Stimulated activated CD4-positive, alpha-beta T cell treated with anti-CD3 and anti-CD28 coated beads, TNF-alpha, amount 100 ng/mL, for 1 hour (primary cell): ENCODE data around the gene FXYD1.

ENCODE experiments used
- DNase-seq, 3 donors: peaks; one replicate each; pipeline ENCODE4 v3.0.0-alpha.2; 2020; ENCODE audit warnings: low read depth in 3 of 3, low spot score in 1 of 3

The FXYD1 gene

DNA sequence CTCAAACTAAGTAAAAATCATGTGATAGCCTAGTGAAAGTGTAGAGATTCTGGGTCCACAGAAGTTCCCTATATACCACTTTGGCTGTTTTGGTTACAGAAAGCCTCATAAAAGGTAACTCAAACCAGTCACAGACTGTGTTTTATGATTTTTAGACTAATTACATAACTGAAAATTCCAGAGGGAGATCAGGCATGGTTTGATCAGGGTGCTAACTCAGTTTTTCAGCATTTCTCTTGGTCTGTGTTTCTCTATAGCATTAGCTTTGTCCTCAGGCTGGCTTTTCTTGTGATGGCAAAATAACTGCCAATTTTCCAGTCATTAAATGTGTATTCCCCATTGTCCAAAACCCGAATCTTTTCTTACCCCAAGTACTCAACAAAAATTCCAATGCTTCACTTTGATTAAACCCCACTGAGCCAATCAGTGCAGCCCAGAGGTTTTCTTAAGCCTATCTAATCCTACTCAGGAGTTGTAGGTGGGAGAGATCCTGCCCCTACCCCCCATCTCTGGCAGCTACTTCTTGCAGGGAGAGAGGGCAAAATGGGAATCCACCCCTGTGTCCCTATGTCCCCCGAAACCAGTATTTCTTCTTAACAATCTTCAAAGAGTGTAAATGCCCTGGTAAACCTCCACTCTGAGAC lies 31.6 kb upstream of the FXYD1 start:
- no peak for DNase-seq

DNA sequence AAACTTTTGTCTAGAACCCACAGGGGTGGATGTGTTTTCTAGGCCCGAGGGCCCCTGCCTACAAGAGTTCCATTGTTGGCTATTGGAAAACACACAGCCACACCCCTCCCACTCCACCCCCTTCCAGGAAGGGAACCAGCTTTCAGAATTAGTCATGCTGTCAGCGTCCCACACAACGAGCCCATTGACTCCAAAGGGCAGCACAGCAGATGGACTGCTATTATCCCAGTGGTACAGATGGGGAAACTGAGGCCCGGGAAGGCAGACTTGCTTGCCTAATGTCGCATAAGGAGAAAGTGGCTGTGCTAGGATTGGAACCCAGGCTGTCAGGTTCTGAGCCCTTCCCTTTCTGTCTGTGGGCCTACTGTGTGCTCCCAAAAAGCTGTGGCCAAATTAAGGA lies 31.1 kb upstream of the FXYD1 start:
- DNase-seq: no peak

- no peak for DNase-seq
Measured at GRCh38 chr19:35108730-35109129, 29.9 kb upstream of the FXYD1 start.

- DNase-seq: no peak
Measured at GRCh38 chr19:35109395-35110112, 29.1 kb upstream of the FXYD1 start.

DNA sequence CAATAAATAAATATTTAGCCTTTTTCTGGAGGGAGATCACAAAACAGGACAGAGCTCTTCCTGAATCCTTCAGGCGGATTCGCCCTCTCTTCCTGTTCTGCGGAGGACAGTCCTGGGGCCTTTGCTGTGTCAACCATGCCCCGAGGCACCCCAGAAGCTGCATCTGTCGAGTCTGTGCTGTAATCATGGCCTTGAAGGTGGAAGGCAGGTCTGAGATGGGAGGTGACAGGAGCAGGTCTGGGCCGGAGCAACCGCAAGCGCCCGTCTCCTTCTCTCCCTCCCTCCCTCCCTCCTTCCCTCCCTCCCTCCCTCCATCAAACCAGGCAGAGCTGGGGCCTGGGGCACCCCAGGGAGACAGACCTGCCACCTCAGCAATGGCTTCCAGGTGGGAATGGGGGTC lies 27.6 kb upstream of the FXYD1 start:
- no peak for DNase-seq

- no peak for DNase-seq
Measured at GRCh38 chr19:35112995-35113688, 25.5 kb upstream of the FXYD1 start.

DNA sequence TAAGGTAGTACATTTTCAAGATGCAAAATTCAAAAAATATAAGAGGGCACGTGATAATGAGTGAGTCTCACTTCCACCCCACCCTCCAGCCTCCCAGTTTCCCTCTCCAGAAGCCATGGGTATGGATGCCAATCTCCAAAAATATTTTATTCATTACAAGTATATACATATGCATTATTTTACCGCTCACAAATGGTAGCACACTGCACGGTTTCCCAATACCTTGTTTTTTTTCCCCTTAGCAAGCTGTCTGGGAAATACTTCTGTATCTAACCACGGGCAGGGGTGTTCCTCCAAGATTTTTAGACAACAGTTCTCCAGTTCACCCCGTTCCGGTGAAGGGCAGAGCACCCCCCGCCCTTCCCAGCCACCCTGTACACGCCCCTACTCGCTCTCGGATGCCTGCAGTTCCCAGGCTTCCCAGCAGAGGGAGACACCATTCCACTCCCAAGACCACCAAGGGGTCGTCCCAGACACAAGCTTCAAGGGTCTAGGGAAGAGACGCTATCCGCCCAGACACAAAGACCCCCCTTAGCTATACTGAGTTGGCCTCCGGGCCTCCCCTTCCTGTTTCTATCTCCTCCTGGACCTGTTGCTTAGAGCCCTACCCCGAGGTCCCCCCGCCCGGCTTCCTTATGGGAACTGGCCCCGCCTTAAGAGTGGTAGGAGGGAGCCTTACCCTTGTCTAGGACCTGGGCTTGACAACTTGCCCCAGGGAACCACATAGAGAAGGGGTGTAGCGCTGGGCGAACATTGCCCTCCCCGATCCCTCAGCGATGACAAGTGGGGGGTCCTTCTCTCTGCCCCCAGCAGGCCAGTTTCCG lies 24.1 kb upstream of the FXYD1 start:
- DNase-seq: peak; percentile 16 to 67 (median 46)

DNA sequence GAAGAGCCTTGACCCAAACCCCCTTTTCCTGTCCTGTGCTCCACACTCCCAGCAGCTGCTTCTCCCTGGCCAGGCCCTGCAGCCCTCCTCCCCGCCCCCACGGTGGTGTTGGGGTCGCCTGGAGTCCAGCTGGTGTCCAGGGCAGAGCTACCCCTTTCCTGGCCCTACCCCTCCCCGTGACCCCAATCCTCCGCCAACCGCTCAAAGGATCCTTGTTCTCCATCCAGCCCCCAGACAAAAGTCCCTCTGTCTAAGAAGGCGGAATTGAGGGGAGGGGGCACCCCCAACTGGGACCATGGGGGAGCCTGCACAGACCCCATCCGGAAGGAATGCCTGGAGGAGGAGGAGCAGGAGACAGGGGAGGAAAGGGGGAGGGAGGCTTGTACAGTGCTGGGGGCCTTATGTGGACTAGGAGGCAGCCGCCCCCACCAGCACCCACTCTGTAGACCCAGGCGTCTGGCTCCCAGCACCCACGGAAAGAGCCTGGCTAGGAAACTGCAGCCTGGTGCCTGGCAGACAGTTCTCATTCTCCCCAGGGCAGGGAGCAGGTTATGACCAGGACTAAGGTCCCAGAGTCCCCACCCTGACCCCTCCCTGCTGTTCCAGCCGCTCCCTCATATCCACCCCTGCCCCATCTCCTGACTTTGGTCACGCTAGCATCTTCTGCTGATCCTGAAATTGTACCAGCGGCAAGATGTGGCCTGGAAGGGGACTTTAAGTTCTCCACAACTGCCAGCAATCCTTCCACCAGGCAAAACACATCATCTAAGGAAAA lies 23.3 kb upstream of the FXYD1 start, which contains the start of gene FXYD3:
Gene FXYD3 (plus strand): TSS at position 647 of the 775 bp plus-strand sequence. CDS start 3,554 bp downstream, outside the sequence.
- no peak for DNase-seq

DNA sequence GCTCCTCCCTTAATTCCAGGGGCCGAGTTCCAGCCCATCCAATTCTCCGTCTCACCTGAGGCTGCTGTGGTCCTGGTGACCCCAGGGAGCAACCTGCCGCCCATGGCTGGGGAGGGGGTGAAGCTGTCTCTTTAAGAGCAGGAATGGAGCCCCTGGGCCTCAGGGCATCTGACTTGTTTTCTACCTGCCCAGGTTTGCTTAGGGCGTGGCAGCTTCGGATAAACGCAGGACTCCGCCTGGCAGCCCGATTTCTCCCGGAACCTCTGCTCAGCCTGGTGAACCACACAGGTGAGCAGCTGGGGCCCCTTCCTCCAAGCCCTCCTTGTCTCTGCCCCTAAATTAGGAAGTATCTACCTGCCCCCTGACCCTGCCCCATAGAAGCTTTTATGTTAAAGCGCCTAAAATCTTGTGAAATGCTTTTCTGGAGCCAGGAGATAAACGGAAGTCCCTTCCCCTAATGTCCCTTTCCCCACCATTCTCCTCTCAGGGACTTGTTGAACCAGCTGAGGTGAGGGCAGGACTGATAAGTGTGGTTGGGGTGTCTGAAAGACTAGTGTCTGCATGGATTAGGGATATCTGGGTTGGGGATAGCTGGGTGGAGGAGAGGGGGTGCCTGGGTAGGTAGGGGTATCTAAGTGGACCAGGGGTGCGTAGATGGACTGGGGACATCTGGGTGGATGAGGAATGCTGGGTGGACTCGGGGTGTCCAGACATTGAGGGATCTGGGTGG lies 22.4 kb upstream of the FXYD1 start:
- DNase-seq: no peak

DNA sequence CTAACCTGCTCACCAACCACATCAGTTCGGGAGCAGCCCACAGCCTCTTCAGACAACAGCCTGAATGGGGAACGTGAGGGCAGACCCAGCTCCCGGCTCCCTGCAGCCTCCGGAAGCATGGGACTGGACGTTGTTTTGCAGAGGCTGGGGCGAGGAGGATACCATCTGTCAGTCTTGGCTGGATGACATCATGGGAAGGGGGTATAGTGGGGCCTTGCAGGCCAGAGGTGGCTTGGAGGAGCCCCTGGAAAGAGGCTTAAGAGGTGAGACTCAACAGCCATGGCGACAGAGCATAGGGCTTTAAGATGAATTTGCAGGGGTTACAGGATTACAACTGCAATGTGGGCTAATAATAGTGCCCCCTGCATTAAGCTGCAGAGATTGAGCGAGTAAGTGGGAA lies 21.5 kb upstream of the FXYD1 start:
- no peak for DNase-seq

DNA sequence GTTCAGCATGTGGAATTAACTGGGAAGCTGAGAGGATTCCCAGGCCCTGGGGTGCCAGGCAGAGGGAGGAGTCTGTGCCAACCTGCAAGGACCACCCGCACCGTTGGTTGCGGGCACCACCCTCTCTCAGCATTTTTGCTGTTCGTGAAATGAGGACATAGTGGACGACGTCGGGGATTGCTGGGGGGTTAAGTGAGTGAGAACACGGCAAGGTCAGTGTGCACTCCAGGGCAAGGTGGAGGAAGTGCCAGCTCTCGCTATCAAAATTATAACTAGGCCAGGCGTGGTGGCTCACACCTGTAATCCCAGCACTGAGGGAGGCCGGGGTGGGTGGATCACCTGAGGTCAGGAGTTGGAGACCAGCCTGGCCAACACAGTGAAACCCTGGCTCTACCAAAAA lies 20.8 kb upstream of the FXYD1 start:
- DNase-seq: no peak

DNA sequence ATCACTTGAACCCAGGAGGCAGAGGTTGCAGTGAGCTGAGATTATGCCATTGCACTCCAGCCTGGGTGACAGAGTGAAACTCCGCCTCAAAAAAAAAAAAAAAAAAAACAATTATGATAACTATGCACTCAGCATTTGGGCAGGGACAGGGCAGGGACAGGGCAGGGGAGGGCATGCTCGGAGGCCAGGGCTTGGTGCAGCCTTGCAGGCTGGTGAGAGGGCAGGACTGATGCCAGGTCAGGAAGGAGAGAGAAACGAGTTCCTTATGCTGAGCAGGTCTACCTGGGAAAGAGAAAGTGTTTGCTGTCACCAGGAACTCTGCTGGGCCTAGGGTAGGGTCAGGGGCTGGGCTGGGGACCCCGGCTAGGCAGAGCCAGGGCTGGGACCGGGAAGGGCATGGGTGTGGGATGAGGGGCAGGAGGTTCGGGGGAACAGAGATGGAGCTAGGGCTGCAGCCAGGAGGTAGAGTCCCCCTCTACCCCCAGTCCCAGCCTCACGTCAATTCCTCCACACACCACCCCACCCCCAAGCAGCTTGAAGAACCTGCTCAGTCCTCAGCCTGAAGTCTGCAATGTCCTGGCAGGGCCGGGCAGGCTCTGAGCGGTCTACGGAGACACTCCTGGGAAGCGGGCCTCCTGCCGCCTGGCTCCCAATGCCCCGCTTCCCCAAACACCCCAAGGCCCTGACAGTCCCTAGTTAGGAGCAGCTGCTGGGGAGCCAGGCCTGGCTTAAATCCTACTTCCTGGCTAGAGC lies 20.2 kb upstream of the FXYD1 start:
- DNase-seq: no peak

DNA sequence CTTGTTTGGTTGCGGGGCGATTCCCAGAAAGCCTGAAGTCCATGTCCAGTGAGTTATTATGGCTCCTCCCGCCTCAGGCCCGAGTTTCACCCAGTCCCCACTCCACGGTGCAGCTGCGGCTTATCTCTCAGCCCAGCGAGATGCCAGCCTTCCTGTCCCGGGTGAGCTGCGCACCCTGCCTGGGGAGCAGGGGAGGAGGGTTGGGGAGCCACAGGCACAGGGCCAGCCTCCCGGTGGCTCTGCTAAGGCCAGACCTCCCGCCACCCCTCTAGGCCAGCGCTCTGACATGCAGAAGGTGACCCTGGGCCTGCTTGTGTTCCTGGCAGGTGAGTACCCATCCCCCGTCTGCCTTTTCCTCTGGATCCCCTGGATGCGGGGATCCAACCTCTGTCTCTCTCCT lies 19.5 kb upstream of the FXYD1 start:
- DNase-seq: no peak

DNA sequence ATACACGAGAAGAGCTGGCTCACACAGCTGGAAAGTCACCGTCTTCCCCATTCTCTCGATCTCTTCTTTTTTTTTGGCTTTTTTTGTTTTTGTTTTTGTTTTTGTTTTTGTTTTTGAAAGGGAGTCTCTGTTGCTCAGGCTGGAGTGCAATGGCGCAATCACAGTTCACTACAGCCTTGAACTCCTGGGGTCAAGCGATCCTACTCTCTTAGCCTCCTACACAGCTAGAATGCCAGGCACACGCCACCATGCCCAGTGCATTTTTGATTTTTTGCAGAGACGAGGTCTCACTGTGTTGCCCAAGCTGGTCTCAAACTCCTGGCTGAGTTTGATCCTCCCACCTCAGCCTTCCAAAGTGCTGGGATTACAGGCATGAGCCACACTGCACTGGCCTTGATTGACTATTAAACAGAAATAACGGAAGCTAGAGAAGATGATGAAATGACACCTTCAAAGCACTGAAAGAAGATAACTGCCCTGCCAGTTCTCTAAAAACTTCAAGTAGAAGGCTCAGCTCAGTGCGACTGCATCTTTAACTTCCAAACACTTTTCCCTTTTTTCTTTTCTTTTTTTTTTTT lies 19.0 kb upstream of the FXYD1 start:
- no peak for DNase-seq

DNA sequence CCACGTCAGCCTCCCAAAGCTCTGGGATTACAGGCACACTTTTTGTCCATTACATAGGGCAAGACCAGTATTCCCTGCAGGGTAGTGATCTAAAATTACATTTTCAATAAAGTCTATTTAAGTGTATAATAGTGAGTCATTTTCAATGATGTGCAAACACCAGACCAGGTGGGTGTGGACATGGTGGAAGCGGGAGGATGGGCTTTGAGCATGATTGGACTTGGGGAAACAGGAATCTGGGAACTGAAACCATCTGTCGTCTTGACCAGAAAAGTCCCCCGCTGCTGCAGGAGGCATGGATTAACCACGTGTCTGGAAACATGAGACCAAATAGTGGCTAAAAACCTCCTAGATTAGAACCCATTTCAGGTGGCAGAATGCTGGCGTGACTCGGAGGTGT lies 18.1 kb upstream of the FXYD1 start:
- DNase-seq: no peak

GRCh38 chr19:35120898-35121297 lies 17.7 kb upstream of the FXYD1 start:
- DNase-seq: no peak

GRCh38 chr19:35122687-35123551 lies 15.7 kb upstream of the FXYD1 start:
- no peak for DNase-seq

- no peak for DNase-seq
Measured at GRCh38 chr19:35123573-35123972, 15.1 kb upstream of the FXYD1 start.
